Osteoblast (primary cell): ENCODE results near the gene OR2H1. TPM values are rescaled to one million over a fixed set of nuclear protein-coding genes. Genes with fewer than 3 reads are reported as not detected.

Experiments used
- DNase-seq: peaks from one replicate; pipeline ENCODE4 v3.0.0; 2011; ENCODE audit warnings: low spot score, mixed read lengths; ENCODE audit not compliant: insufficient read length; ENCODE audit errors: missing footprints
- H2AFZ ChIP-seq: 2 replicates; pipeline ENCODE4 v1.6.0; 2011; ENCODE audit warnings: mild to moderate bottlenecking, low read length
- H3K27ac ChIP-seq: 2 replicates; pipeline ENCODE4 v1.5.1; 2011; ENCODE audit warnings: mild to moderate bottlenecking, low read depth, low read length, moderate library complexity
- H3K27me3 ChIP-seq: 2 replicates; pipeline ENCODE4 v1.6.0; 2012; ENCODE audit warnings: mild to moderate bottlenecking, control low read depth, inconsistent platforms, low read length, moderate library complexity; ENCODE audit not compliant: insufficient read depth
- H3K36me3 ChIP-seq: 2 replicates; pipeline ENCODE4 v1.5.1; 2011; ENCODE audit warnings: mild to moderate bottlenecking, low read length, control low read depth, moderate library complexity; ENCODE audit not compliant: insufficient read depth
- H3K4me1 ChIP-seq: 2 replicates; pipeline ENCODE4 v1.5.1; 2011; ENCODE audit warnings: mild to moderate bottlenecking, low read length, control low read depth, moderate library complexity; ENCODE audit not compliant: insufficient read depth
- H3K4me2 ChIP-seq: 2 replicates; pipeline ENCODE4 v1.6.0; 2011; ENCODE audit warnings: mild to moderate bottlenecking, low read length; ENCODE audit not compliant: insufficient read depth
- H3K4me3 ChIP-seq: fragments of 200-600 bp; sonication (generic); 3 replicates; pipeline ENCODE4 v1.5.1; 2012; ENCODE audit warnings: mild to moderate bottlenecking, low read length, inconsistent platforms; ENCODE audit not compliant: insufficient read depth
- H3K79me2 ChIP-seq: 2 replicates; pipeline ENCODE4 v1.6.0; 2012; ENCODE audit warnings: mild to moderate bottlenecking, low read length, control low read depth, inconsistent platforms; ENCODE audit not compliant: insufficient read depth
- H3K9me3 ChIP-seq: 2 replicates; pipeline ENCODE4 v1.5.1; 2011; ENCODE audit warnings: low read depth, low read length, control low read depth
- H4K20me1 ChIP-seq: 2 replicates; pipeline ENCODE4 v1.6.0; 2012; ENCODE audit warnings: mild to moderate bottlenecking, low read length, control low read depth; ENCODE audit not compliant: insufficient read depth
- total RNA-seq: library from RNA; depleted of rRNA; stranded (reverse); fragments of >200 nt; gene quantifications from 2 replicates; pipeline ENCODE4 v1.2.3, GENCODE V29; 2012
- TF ChIP-seq, protein P1 (sequence below): IDR thresholded peaks from 2 replicates; pipeline ENCODE4 v1.5.1; 2011; ENCODE audit warnings: mild to moderate bottlenecking, low read depth, low read length, moderate library complexity; ENCODE audit errors: extremely low read depth

Gene OR2H1
- total RNA-seq, 1 donor = not detected

DNA sequence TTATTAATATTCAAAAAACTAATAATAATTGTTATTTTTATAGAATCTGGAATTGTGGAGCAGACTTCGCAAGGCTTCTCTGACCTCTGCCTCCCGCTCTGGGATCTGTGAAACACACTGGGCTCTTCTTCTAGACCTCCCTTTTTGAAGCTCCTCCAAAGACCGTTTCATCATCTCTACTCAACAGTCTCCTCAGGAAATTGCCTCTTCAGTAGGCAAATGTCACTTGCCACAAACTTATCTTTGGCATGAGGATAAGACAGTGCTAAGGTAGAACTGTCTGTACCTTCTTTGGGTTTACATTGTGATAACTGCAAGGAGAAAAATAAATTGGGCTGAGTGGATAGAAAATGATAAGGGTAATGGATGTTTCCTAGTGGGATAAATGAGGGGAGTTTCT is 33.1 kb downstream of the OR2H1 start:
- no peaks in the 10 kb centered on the region for H3K4me1 ChIP-seq
- no peaks in the 10 kb centered on the region for H3K36me3 ChIP-seq
- H4K20me1 ChIP-seq = no peaks in the 10 kb centered on the region
- H3K27ac ChIP-seq = no peak overlapping the region
- H3K79me2 ChIP-seq = no peaks in the 10 kb centered on the region
- DNase-seq = no peak
- H3K27me3 ChIP-seq = no peaks in the 10 kb centered on the region
- H3K9me3 ChIP-seq = no peaks in the 10 kb centered on the region
- TF ChIP-seq, protein P1, sequence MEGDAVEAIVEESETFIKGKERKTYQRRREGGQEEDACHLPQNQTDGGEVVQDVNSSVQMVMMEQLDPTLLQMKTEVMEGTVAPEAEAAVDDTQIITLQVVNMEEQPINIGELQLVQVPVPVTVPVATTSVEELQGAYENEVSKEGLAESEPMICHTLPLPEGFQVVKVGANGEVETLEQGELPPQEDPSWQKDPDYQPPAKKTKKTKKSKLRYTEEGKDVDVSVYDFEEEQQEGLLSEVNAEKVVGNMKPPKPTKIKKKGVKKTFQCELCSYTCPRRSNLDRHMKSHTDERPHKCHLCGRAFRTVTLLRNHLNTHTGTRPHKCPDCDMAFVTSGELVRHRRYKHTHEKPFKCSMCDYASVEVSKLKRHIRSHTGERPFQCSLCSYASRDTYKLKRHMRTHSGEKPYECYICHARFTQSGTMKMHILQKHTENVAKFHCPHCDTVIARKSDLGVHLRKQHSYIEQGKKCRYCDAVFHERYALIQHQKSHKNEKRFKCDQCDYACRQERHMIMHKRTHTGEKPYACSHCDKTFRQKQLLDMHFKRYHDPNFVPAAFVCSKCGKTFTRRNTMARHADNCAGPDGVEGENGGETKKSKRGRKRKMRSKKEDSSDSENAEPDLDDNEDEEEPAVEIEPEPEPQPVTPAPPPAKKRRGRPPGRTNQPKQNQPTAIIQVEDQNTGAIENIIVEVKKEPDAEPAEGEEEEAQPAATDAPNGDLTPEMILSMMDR = no peak
- no peak overlapping the region for H2AFZ ChIP-seq
- no peak overlapping the region for H3K4me2 ChIP-seq
- H3K4me3 ChIP-seq = no peak overlapping the region

DNA sequence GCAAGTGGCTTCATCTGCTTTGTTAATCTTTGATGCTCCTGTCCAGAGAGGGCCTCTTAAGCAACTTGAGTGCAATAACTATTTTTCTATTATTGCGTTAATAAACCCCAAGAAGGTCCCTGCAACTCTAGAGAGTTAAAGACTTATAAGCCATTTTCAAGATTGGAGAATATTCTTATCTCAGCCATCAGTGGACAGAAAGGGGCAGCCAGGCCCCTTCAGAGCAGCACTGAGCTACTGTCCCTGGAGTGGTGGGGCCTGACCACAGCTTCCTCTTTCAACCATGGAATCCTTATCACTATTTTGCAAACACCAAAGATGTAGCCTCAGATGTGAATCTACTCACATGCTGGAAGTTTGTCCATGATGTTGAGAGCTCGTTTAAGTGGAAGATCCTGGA is 33.6 kb downstream of the OR2H1 start:
- no peak overlapping the region for H3K4me3 ChIP-seq
- no peaks in the 10 kb centered on the region for H3K79me2 ChIP-seq
- H3K4me2 ChIP-seq = no peak overlapping the region
- TF ChIP-seq, protein P1 = no peak
- H3K9me3 ChIP-seq = no peaks in the 10 kb centered on the region
- no peaks in the 10 kb centered on the region for H3K4me1 ChIP-seq
- H4K20me1 ChIP-seq = no peaks in the 10 kb centered on the region
- DNase-seq = no peak
- no peaks in the 10 kb centered on the region for H3K36me3 ChIP-seq
- no peaks in the 10 kb centered on the region for H3K27me3 ChIP-seq
- no peak overlapping the region for H3K27ac ChIP-seq
- no peak overlapping the region for H2AFZ ChIP-seq

DNA sequence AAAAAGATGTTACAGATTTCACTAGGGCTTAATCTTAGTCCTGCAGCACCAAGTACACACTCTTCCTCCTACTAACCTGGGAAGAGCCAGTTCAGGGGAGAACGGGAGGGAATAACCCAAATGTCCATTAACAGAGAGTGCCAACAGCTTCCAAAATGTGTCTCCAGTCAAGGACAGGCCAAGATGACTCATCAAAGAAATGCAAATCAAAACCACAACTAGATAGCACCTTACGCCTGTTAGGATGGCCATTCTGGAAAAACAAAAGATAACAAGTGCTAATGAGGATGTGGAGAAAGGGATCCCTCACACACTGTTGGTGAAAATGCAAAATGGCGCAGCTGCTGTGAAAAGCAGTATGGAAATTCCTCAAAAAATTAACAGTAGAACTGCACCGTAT is 34.6 kb downstream of the OR2H1 start:
- Histone ChIP-seq H3K79me2 (no peaks in the 10 kb centered on the region), H2AFZ (no peak overlapping the region), H3K36me3 (no peaks in the 10 kb centered on the region), H3K27ac (no peak overlapping the region), H3K4me3 (no peak overlapping the region), H3K4me1 (no peaks in the 10 kb centered on the region), H3K27me3 (no peaks in the 10 kb centered on the region), H3K9me3 (no peaks in the 10 kb centered on the region), H4K20me1 (no peaks in the 10 kb centered on the region), H3K4me2 (no peak overlapping the region)
- no peak for DNase-seq
- TF ChIP-seq, protein P1 = no peak

DNA sequence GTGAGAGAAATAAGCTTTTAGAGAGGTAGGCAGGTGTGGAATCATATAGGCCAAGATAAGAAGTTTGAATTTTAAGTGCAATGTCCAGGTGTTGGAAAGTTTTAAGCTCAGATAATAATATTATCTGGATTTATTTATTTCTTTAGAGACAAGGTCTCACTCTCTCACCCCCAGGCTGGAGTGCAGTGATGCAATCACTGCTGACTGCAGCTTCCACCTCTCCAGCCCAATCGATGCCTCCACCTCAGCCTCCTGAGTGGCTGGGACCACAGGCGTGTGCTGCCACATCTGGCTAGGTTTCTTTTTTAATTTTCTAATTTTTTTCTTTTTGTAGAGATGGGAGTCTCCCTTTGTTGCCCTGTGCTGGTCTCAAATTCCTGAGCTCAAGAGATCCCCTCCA is 36.3 kb downstream of the OR2H1 start:
- Histone ChIP-seq H3K4me1 (no peaks in the 10 kb centered on the region), H4K20me1 (no peaks in the 10 kb centered on the region), H2AFZ (no peak overlapping the region), H3K4me2 (no peak overlapping the region), H3K79me2 (no peaks in the 10 kb centered on the region), H3K36me3 (no peaks in the 10 kb centered on the region), H3K4me3 (no peak overlapping the region), H3K27me3 (no peaks in the 10 kb centered on the region), H3K27ac (no peak overlapping the region), H3K9me3 (no peaks in the 10 kb centered on the region)
- DNase-seq = no peak
- TF ChIP-seq, protein P1 = no peak
